Thymus (tissue), 14 donors: ENCODE data around the gene FOXD1. TPM values are rescaled to one million over a fixed set of nuclear protein-coding genes. Genes with fewer than 3 reads are reported as not detected.
A peak's percentile ranks its signal among the peaks of the same experiment; 100 is the strongest.

Experiments used
- DNase-seq, 9 donors: peaks; one replicate each; pipeline ENCODE4 v3.0.0-alpha.2; 2013; ENCODE audit warnings: low spot score in 9 of 9, low read depth in 6 of 9, missing footprints in 1 of 9
- H3K27ac ChIP-seq, 2 donors: one replicate each; pipeline ENCODE4 v1.5.1; 2013; ENCODE audit warnings: control low read depth in 1 of 2, low read depth in 1 of 2, low read length in 1 of 2, mild to moderate bottlenecking in 1 of 2, moderate library complexity in 1 of 2
- H3K27me3 ChIP-seq, 2 donors: one replicate each; pipeline ENCODE4 v1.5.1; 2013; ENCODE audit warnings: low read length in 1 of 2; ENCODE audit not compliant: control insufficient read depth in 2 of 2, insufficient read depth in 1 of 2
- H3K36me3 ChIP-seq, 2 donors: one replicate each; pipeline ENCODE4 v1.5.1; 2013; ENCODE audit warnings: low read length in 1 of 2, mild to moderate bottlenecking in 1 of 2, moderate library complexity in 1 of 2; ENCODE audit not compliant: control insufficient read depth in 2 of 2, insufficient read depth in 2 of 2
- H3K4me1 ChIP-seq, 2 donors: one replicate each; pipeline ENCODE4 v1.5.1; 2013; ENCODE audit warnings: low read length in 2 of 2; ENCODE audit not compliant: control insufficient read depth in 2 of 2, insufficient read depth in 2 of 2
- H3K4me3 ChIP-seq, 2 donors: one replicate each; pipeline ENCODE4 v1.5.1; 2013; ENCODE audit warnings: low read length in 2 of 2, control low read depth in 1 of 2, mild to moderate bottlenecking in 1 of 2
- H3K9me3 ChIP-seq, 2 donors: one replicate each; pipeline ENCODE4 v1.5.1; 2013; ENCODE audit warnings: low read length in 1 of 2, mild to moderate bottlenecking in 1 of 2; ENCODE audit not compliant: control insufficient read depth in 2 of 2, insufficient read depth in 1 of 2
- WGBS: extraction: QIAGEN DNeasy Blood & Tissue Kit; methylation state at CpG from one replicate; pipeline ENCODE4 v1.1.7; 2013; 5-methylcytosine and 5-hydroxymethylcytosine counted together
- long read RNA-seq, 10 donors: transcript quantifications; one replicate each; lab custom pipeline, GENCODE V29; 2026
- polyA plus RNA-seq: library from polyadenylated mRNA; stranded (reverse); fragments of 200-250 nt; gene quantifications from one replicate; pipeline ENCODE4 v1.2.3, GENCODE V29; 2013
- total RNA-seq: library from RNA; stranded (reverse); fragments of 120-200 nt; gene quantifications from one replicate; pipeline ENCODE4 v1.2.4, GENCODE V29; 2013
- donor health status: healthy.

FOXD1 gene
- total RNA-seq (0.05 TPM), polyA plus RNA-seq (0.23 TPM)
- long read RNA-seq, donor 1 = 0 reads
- long read RNA-seq, donor 2 = 0 reads
- long read RNA-seq, donor 3 = 0 reads
- long read RNA-seq, donor 4 = 0 reads
- long read RNA-seq, donor 5, partial matches to known transcripts = 0 of 2 reads
- long read RNA-seq, donor 5, other reads (novel, unspliced or antisense) = 0 of 2 reads
- long read RNA-seq, donor 6 = 0 reads
- long read RNA-seq, donor 7 = 0 reads
- long read RNA-seq, donor 8 = 0 reads
- long read RNA-seq, donor 9, partial matches to known transcripts = 0 of 1 reads
- long read RNA-seq, donor 9, other reads (novel, unspliced or antisense) = 0 of 1 reads
- long read RNA-seq, donor 10 = 0 reads

DNA sequence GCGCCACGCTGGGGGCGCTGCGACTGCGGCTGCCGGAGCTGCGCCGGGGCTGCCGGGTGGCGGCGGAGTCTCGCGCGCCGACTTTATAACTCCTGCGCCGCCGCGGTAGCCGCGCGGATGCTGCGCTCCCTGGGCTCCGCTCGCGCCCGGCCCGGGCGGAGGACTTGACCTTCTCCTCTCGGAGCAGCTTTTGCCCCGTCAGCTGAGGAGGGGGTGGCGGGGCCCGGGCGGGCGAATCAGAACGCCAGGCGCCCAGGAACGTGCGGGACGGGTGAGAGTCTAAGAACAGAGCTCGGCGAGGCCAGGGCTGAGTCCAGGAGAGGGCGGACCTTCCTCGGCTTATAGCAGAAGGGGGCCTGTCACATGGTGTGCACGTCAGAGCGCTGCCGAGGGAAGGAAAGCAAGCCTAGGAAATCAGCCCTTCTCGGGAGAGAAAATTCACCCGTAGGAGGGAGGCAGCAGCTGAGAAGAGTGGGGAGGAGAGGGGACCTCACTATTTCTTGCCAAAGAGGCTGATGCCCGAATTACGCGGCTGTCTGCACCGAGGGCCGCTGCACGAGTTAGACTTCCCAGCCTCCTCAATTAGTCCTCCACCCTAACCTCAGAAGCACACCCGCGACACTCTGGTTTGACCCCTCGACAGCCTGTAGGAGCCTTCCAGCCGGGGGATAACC lies at the start of gene FOXD1:
Gene FOXD1, minus strand, starts transcription at position 315 of the 674 bp plus-strand sequence. CDS start 415 bp downstream, outside the sequence.
- peak within 1 kb of the TSS; percentile 33 to 58 for H3K4me3 ChIP-seq
- no peaks in the 10 kb centered on the region for H3K36me3 ChIP-seq
- H3K4me1 ChIP-seq = peaks cover 16 to 20% of the 10 kb centered on the region in 2 donors
- H3K27ac ChIP-seq = no peak within 1 kb of the TSS
- peak in 2 of 9 donors; percentile 28 to 53 for DNase-seq
- 2% methylated on average over 59 of the region's 59 CpGs for WGBS
- peaks cover 3 to 10% of the 10 kb centered on the region in 2 donors for H3K9me3 ChIP-seq
- peaks cover 70 to 94% of the 10 kb centered on the region in 2 donors for H3K27me3 ChIP-seq

- peak in 1 of 9 donors; percentile 11 for DNase-seq
- peaks cover 5 to 12% of the 10 kb centered on the region in 2 donors for H3K4me1 ChIP-seq
- peaks cover 0 to 2% of the 10 kb centered on the region in 2 donors for H3K27me3 ChIP-seq
- H3K27ac ChIP-seq = peak overlapping the region; percentile 90 to 97
- H3K4me3 ChIP-seq = peak overlapping the region; percentile 67 to 95
- WGBS = 59% methylated on average over 16 of the region's 16 CpGs
- no peaks in the 10 kb centered on the region for H3K9me3 ChIP-seq
- peaks cover 7 to 20% of the 10 kb centered on the region in 2 donors for H3K36me3 ChIP-seq
Measured at GRCh38 chr5:73497497-73498056, 49.0 kb upstream of the FOXD1 start.

DNA sequence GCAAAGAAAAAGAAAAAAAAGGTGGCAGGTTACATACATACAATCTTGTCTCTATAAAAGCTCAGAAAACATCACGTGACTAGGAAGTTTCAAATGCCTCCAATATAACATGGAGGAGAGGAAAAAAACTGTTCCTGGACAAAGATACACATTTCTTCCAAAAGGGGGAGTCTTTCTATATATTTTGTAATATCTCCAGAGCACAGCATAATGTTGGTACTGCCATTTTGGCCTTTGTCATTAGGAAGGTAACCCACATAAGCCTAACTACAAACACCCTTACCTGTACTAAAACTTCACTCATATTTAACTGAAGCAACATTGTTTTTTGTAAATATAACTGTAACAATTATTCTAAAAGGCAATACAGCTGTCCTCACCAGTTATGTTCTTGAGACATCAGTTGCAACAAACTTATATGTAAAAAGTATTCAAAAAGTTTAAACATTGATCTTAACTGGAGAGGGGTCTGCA lies 48.4 kb upstream of the FOXD1 start:
- WGBS = 67% methylated on average over 1 of the region's 1 CpG
- Histone ChIP-seq H3K4me3 (no peak overlapping the region), H3K9me3 (no peaks in the 10 kb centered on the region), H3K4me1 (peaks cover 5 to 12% of the 10 kb centered on the region in 2 donors), H3K27me3 (peaks cover 0 to 5% of the 10 kb centered on the region in 2 donors), H3K27ac (no peak overlapping the region), H3K36me3 (peaks cover 7 to 15% of the 10 kb centered on the region in 2 donors)
- peak in 2 of 9 donors; percentile 9 to 40 for DNase-seq

DNA sequence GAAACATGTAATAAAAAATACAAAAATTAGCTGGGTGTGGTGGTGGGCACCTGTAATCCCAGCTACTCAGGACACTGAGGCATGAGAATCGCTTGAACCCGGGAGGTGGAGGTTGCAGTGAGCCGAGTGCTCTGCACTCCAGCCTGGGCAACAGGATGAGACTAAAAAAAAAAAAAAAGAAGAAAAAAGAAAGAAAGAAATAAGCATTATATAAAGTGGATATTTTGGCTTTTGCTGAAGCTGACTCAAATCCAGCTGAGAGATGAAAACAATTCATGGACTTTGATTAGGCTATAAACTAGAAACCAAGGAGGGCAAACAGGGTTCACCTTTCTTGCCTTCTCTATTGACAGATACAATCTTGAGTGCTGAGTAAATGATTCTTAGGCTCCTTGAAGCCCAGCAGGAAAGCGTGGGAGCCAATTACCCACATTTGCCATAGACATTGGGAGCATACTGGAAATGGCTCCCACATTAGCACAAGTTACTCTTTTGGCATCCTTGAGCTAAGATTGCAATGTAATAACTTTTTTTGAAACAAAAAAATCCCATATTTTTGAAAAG lies 47.3 kb upstream of the FOXD1 start:
- Histone ChIP-seq H3K27ac (no peak overlapping the region), H3K4me3 (no peak overlapping the region), H3K27me3 (peaks cover 0 to 6% of the 10 kb centered on the region in 2 donors), H3K4me1 (peaks cover 5 to 12% of the 10 kb centered on the region in 2 donors), H3K9me3 (no peaks in the 10 kb centered on the region), H3K36me3 (peaks cover 0 to 5% of the 10 kb centered on the region in 2 donors)
- no peak for DNase-seq
- WGBS = over 99% methylated on average over 4 of the region's 4 CpGs

GRCh38 chr5:73494721-73495120 lies 46.1 kb upstream of the FOXD1 start:
- H3K4me3 ChIP-seq = no peak overlapping the region
- no peaks in the 10 kb centered on the region for H3K9me3 ChIP-seq
- H3K27ac ChIP-seq = no peak overlapping the region
- H3K4me1 ChIP-seq = peaks cover 5 to 12% of the 10 kb centered on the region in 2 donors
- no peak for DNase-seq
- H3K27me3 ChIP-seq = peaks cover 0 to 8% of the 10 kb centered on the region in 2 donors
- no peaks in the 10 kb centered on the region for H3K36me3 ChIP-seq

DNA sequence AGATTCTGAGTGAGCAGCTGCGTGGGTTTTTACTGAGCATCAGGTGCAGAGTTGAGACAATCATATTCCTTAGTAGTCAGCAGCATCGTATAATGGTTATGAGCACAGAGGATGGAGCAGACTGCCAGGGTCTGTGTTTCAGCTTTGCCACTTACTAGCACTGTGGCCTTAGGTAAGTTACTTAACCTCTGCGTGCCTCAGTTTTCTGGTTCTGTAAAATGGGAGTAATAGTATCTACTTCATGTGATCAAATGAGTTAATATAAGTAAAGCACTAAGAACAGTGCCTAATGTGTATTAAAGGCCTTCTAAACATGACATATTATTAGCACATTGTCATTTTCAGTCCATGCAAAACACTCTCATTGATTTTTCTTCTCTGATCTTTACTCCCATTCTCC lies 44.8 kb upstream of the FOXD1 start:
- no peak for DNase-seq
- no peaks in the 10 kb centered on the region for H3K9me3 ChIP-seq
- H3K27me3 ChIP-seq = peaks cover 0 to 8% of the 10 kb centered on the region in 2 donors
- 92% methylated on average over 3 of the region's 3 CpGs for WGBS
- H3K4me3 ChIP-seq = no peak overlapping the region
- H3K27ac ChIP-seq = no peak overlapping the region
- peaks cover 5 to 6% of the 10 kb centered on the region in 2 donors for H3K4me1 ChIP-seq
- H3K36me3 ChIP-seq = no peaks in the 10 kb centered on the region

- DNase-seq = no peak
- H3K36me3 ChIP-seq = no peaks in the 10 kb centered on the region
- peaks cover 0 to 11% of the 10 kb centered on the region in 2 donors for H3K27me3 ChIP-seq
- 97% methylated on average over 1 of the region's 1 CpG for WGBS
- no peaks in the 10 kb centered on the region for H3K4me1 ChIP-seq
- H3K9me3 ChIP-seq = no peaks in the 10 kb centered on the region
- no peak overlapping the region for H3K27ac ChIP-seq
- no peak overlapping the region for H3K4me3 ChIP-seq
Measured at GRCh38 chr5:73491155-73491554, 42.6 kb upstream of the FOXD1 start.

GRCh38 chr5:73490088-73490487 lies 41.5 kb upstream of the FOXD1 start:
- Histone ChIP-seq H3K27me3 (peaks cover 0 to 11% of the 10 kb centered on the region in 2 donors), H3K27ac (no peak overlapping the region), H3K36me3 (no peaks in the 10 kb centered on the region), H3K9me3 (no peaks in the 10 kb centered on the region), H3K4me1 (no peaks in the 10 kb centered on the region), H3K4me3 (no peak overlapping the region)
- no peak for DNase-seq
- 95% methylated on average over 2 of the region's 2 CpGs for WGBS
